MM.1S (cell line): Measurements from ENCODE around the gene IFIT5.
"Not testable (repeated sequence)": the region's sequence is repeated elsewhere in the genome, so short reads cannot be mapped to it uniquely, and the experiment has no call there.

Experiments used
- DNase-seq: peaks from one replicate; pipeline ENCODE4 v3.0.0-alpha.2; 2015
- H2AFZ ChIP-seq: fragments of 300-600 bp; sonication (generic); 2 replicates; pipeline ENCODE4 v1.6.0; 2016; ENCODE audit warnings: antibody characterized with exemption, low read length
- H3F3A ChIP-seq: fragments of 300-600 bp; sonication (generic); 2 replicates; pipeline ENCODE4 v1.6.1; 2016; ENCODE audit warnings: mild to moderate bottlenecking, antibody characterized with exemption, low read length, moderate library complexity, mixed read lengths; ENCODE audit not compliant: insufficient read depth
- H3K27ac ChIP-seq: fragments of 300-600 bp; sonication (generic); 2 replicates; pipeline ENCODE4 v1.5.1; 2016; ENCODE audit warnings: mild to moderate bottlenecking, low read length
- H3K27me3 ChIP-seq: fragments of 300-600 bp; sonication (generic); replicated peaks from 2 replicates; pipeline ENCODE4 v1.6.0; 2016; ENCODE audit warnings: low read length; ENCODE audit not compliant: insufficient read depth
- H3K36me3 ChIP-seq: fragments of 300-600 bp; sonication (generic); replicated peaks from 2 replicates; pipeline ENCODE4 v1.6.1; 2016; ENCODE audit warnings: mild to moderate bottlenecking, low read length, mixed read lengths; ENCODE audit not compliant: insufficient read depth
- H3K4me1 ChIP-seq: fragments of 300-600 bp; sonication (generic); 2 replicates; pipeline ENCODE4 v1.6.1; 2016; ENCODE audit warnings: low read length, mixed read lengths
- H3K4me2 ChIP-seq: fragments of 300-600 bp; sonication (generic); 2 replicates; pipeline ENCODE4 v1.6.0; 2016; ENCODE audit warnings: low read depth, low read length
- H3K4me3 ChIP-seq: fragments of 300-600 bp; sonication (generic); 2 replicates; pipeline ENCODE4 v1.5.1; 2016; ENCODE audit warnings: low read length, mixed read lengths
- H3K79me2 ChIP-seq: fragments of 300-600 bp; sonication (generic); 2 replicates; pipeline ENCODE4 v1.6.1; 2016; ENCODE audit warnings: mixed run types, low read length, mixed read lengths
- H3K9ac ChIP-seq: fragments of 300-600 bp; sonication (generic); 2 replicates; pipeline ENCODE4 v1.6.1; 2016; ENCODE audit warnings: low read length, mixed read lengths
- H3K9me2 ChIP-seq: fragments of 300-600 bp; sonication (generic); replicated peaks from 2 replicates; pipeline ENCODE4 v1.6.1; 2016; ENCODE audit warnings: mild to moderate bottlenecking, low read length, mixed read lengths; ENCODE audit not compliant: insufficient read depth
- H3K9me3 ChIP-seq: fragments of 300-600 bp; sonication (generic); replicated peaks from 2 replicates; pipeline ENCODE4 v1.6.1; 2016; ENCODE audit warnings: mild to moderate bottlenecking, low read length, mixed read lengths; ENCODE audit not compliant: insufficient read depth
- H4K20me1 ChIP-seq: fragments of 300-600 bp; sonication (generic); 2 replicates; pipeline ENCODE4 v1.6.1; 2016; ENCODE audit warnings: mild to moderate bottlenecking, low read length, moderate library complexity, mixed read lengths; ENCODE audit not compliant: insufficient read depth
- EZH2 ChIP-seq: fragments of 300-600 bp; sonication (generic); optimal IDR thresholded peaks from 2 replicates; pipeline ENCODE3; 2017; ENCODE audit warnings: low read depth, mild to moderate bottlenecking, antibody characterized with exemption, low read length, mixed read lengths
- EZH2phosphoT487 ChIP-seq: fragments of 300-600 bp; sonication (generic); IDR thresholded peaks from 2 replicates; pipeline ENCODE4 v1.6.1; 2018; ENCODE audit warnings: antibody characterized with exemption, low read length
- TF ChIP-seq, protein P1 (sequence below): fragments of 300-600 bp; sonication (generic); IDR thresholded peaks from 2 replicates; pipeline ENCODE4 v1.5.1; 2016; ENCODE audit warnings: antibody characterized with exemption, low read length, mixed read lengths

The IFIT5 gene

DNA sequence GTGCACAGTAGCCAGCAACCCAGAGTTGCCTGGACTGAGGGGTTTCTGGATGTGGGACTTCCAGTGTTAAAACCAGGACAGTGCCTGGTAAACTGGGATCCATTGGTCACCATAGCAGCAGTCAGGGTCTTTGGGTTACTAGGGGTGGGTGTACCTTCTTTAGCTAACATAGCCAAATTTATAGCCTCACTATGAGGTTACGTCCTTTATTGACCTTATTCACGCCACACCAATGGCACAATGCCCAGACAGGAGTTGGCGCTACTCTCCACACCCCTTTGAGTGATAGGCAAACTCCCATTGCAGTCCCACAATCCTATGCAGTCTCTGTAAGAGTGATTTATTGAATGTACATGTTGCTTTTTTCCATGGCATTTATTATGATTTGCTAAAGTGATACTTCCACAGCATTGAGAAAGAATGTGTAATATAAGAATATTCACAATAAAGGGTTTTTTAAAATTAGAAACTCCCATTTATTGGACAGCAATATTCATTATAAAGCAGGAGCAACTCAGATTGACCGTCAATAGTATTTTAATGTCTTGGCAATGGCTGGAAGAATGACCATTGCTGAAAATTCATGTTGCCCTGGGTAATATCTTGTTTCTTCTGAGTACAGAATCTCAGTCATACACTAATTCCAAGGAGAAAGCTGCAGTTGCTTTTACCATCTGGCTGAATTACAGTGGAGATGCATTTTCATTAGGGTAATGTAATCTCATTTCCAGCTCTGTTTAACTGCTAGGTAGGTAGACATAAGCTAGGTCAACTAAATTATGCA, 26.1 kb downstream of the IFIT5 start:
- no peaks in the 10 kb centered on the region for H3K9me2 ChIP-seq
- no peaks in the 10 kb centered on the region for H3K27me3 ChIP-seq
- TF ChIP-seq, protein P1, sequence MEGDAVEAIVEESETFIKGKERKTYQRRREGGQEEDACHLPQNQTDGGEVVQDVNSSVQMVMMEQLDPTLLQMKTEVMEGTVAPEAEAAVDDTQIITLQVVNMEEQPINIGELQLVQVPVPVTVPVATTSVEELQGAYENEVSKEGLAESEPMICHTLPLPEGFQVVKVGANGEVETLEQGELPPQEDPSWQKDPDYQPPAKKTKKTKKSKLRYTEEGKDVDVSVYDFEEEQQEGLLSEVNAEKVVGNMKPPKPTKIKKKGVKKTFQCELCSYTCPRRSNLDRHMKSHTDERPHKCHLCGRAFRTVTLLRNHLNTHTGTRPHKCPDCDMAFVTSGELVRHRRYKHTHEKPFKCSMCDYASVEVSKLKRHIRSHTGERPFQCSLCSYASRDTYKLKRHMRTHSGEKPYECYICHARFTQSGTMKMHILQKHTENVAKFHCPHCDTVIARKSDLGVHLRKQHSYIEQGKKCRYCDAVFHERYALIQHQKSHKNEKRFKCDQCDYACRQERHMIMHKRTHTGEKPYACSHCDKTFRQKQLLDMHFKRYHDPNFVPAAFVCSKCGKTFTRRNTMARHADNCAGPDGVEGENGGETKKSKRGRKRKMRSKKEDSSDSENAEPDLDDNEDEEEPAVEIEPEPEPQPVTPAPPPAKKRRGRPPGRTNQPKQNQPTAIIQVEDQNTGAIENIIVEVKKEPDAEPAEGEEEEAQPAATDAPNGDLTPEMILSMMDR = no peak
- TF ChIP-seq EZH2 (no peak), EZH2phosphoT487 (no peak)
- H3F3A ChIP-seq = no peaks in the 10 kb centered on the region
- H3K4me2 ChIP-seq = no peak overlapping the region
- no peaks in the 10 kb centered on the region for H3K79me2 ChIP-seq
- no peaks in the 10 kb centered on the region for H4K20me1 ChIP-seq
- no peak overlapping the region for H3K4me3 ChIP-seq
- H3K9me3 ChIP-seq = no peaks in the 10 kb centered on the region
- no peaks in the 10 kb centered on the region for H3K4me1 ChIP-seq
- DNase-seq = no peak
- H3K36me3 ChIP-seq = no peaks in the 10 kb centered on the region
- H2AFZ ChIP-seq = no peak overlapping the region
- H3K9ac ChIP-seq = no peak overlapping the region
- no peak overlapping the region for H3K27ac ChIP-seq

DNA sequence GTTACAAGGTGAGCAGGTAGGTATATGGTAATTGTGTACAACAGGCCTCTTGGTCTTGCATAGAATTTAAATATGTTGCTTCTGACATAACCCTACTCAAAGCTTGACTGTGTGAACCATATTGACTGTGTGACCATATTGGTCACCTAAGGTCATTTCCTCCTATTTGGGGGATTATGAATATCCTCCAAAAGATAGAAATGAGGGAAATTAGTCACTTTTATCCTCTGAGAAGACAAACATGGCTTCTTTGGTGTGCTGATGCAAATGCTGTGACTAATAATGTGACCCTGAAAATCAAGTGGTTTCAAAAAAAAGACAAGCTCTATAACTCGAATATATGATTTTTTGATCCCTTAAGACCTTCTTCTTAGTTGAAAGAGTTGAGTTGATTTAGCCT, 27.9 kb downstream of the IFIT5 start:
- H3K27ac ChIP-seq = no peak overlapping the region
- TF ChIP-seq EZH2 = no peak
- TF ChIP-seq EZH2phosphoT487 = no peak
- TF ChIP-seq, protein P1 = no peak

DNA sequence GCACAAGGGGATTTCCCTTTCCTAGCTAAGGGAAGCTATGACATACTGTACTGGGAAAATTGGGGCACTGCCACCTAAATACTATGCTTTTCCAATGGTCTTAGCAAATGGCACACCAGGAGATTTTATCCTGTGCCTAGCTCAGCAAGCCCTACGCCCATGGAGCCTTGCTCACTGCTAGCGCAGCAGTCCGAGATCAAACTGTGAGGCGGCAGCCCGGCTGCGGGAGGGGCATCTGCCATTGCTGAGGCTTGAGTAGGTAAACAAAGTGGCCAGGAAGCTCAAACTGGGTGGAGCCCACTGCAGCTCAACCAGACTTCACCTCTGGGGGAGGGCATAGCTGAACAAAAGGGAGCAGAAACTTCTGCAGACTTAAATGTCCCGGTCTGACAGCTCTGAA, 30.5 kb downstream of the IFIT5 start:
- not testable (repeated sequence) for DNase-seq, H3K9me3 ChIP-seq, H3K9ac ChIP-seq, H2AFZ ChIP-seq, H4K20me1 ChIP-seq, H3K79me2 ChIP-seq, H3K27ac ChIP-seq, H3K4me3 ChIP-seq, H3K36me3 ChIP-seq, H3K9me2 ChIP-seq, H3K4me1 ChIP-seq, H3K27me3 ChIP-seq, H3F3A ChIP-seq, H3K4me2 ChIP-seq

More for the DNA sequence above, 27.9 kb downstream of the IFIT5 start:
- Histone ChIP-seq H3K4me1 (no peaks in the 10 kb centered on the region), H3K4me3 (no peak overlapping the region), H3K79me2 (no peaks in the 10 kb centered on the region), H3K4me2 (no peak overlapping the region), H3K27me3 (no peaks in the 10 kb centered on the region), H3K9ac (no peak overlapping the region), H3K36me3 (no peaks in the 10 kb centered on the region), H3K9me2 (no peaks in the 10 kb centered on the region), H3F3A (no peaks in the 10 kb centered on the region), H3K9me3 (no peaks in the 10 kb centered on the region), H4K20me1 (no peaks in the 10 kb centered on the region), H2AFZ (no peak overlapping the region)
- no peak for DNase-seq

DNA sequence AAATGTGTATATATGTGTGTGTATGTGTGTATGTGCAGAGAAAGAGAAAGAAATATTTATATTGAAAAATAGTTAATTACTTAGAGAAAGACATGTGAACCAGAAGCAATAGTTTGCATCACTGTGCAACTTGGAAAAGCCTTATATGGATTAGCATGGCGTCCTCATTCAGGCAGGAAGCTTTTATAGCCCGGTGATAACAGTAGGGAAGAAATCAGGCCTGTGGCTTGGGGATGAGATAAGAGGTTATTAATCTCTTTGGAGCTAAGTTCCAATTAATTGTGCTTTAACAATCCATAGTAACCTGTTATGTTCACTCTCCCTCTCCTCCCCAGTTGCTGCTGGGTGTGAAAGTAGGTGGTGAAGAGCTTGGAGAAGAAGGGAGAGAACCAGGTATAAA, 36.5 kb downstream of the IFIT5 start:
- DNase-seq = no peak
- H3K4me2 ChIP-seq = no peak overlapping the region
- no peak overlapping the region for H3K9ac ChIP-seq
- H2AFZ ChIP-seq = no peak overlapping the region
- no peaks in the 10 kb centered on the region for H3F3A ChIP-seq
- no peak for TF ChIP-seq EZH2
- TF ChIP-seq EZH2phosphoT487 = no peak
- TF ChIP-seq, protein P1 = no peak
- H4K20me1 ChIP-seq = no peaks in the 10 kb centered on the region
- no peaks in the 10 kb centered on the region for H3K79me2 ChIP-seq
- H3K9me2 ChIP-seq = no peaks in the 10 kb centered on the region
- no peaks in the 10 kb centered on the region for H3K27me3 ChIP-seq
- H3K9me3 ChIP-seq = no peaks in the 10 kb centered on the region
- no peaks in the 10 kb centered on the region for H3K4me1 ChIP-seq
- no peak overlapping the region for H3K27ac ChIP-seq
- no peaks in the 10 kb centered on the region for H3K36me3 ChIP-seq
- H3K4me3 ChIP-seq = no peak overlapping the region
